NCI-H446 (cell line): ENCODE data around the gene CDC42EP3.

Experiments
- DNase-seq, 2 experiments: peaks; one replicate each; lab custom pipeline; 2025; lab: John Stamatoyannopoulos, UW

CDC42EP3 gene

GRCh38 chr2:37683921-37684780 lies 12.7 kb upstream of the CDC42EP3 start:
- no peak for DNase-seq

- no peak for DNase-seq
Measured at GRCh38 chr2:37683241-37683640, 11.8 kb upstream of the CDC42EP3 start.

GRCh38 chr2:37682473-37682872 lies 11.0 kb upstream of the CDC42EP3 start:
- DNase-seq: no peak

DNA sequence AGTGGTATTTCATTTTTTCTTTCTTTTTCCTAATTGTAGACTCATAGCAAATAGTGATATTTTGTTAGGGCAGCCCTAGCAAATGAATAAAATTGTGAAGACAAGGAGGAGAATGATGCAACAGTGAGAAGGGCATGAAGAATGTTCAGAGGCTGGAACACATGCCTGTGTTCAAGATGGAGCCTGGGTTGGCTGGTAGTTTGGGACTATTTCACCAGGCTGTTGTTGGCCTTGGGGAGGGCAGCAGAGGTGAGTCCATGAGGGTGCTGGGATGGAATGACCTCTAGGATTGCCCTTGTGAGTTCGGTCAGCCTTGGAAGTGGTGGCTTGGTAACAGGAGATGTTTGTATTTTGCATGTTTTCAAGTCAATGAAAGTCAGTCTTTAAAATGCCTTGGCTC lies 10.1 kb upstream of the CDC42EP3 start:
- DNase-seq: no peak

DNA sequence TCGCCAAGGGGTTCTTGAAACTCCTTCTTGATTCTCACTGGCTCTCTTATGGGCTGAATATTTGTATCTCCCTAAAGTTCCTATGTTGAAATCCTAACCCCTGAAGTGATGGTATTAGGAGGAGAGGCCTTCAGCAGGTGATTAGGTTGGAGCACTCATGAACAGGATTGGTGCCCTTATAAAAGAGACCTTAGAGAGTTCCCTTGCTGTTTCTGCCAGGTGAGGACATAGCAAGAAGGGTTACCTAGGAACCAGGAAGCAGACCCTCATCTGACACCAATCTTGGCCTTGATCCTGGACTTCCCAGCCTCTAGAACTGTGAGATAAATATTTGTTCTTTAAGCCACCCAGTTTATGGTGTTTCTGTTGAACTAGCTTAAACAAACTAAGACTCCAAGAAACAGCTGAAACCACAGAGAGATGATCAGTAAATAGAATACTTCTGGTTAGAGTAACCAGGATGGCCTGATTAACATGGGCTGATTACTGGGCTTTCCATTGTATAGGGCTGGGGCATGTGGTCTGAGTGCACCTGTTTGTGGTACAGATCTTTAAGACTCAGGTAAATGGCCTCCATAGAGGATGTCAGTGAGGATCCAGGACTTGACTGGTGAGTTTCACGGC lies 7.7 kb upstream of the CDC42EP3 start:
- no peak for DNase-seq

- DNase-seq: no peak
Measured at GRCh38 chr2:37676274-37676673, 4.8 kb upstream of the CDC42EP3 start.

GRCh38 chr2:37674946-37675345 lies 3.5 kb upstream of the CDC42EP3 start:
- DNase-seq: no peak

DNA sequence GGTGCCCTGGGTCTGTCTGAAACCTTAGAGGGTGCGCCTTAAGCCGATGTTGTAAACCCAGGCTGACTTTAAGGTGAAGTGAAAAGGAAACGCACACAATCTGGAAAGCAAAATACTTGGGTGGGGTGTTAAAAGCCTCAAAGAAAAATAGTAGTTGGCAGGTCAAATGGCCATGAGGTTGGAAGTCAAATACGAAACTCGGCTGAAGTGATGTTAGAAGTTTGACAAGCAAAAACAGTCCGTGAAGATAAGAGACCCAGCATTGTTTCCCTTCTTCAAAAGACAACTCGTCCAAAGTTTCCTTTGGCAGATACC lies 1.4 kb upstream of the CDC42EP3 start:
- DNase-seq: no peak

DNA sequence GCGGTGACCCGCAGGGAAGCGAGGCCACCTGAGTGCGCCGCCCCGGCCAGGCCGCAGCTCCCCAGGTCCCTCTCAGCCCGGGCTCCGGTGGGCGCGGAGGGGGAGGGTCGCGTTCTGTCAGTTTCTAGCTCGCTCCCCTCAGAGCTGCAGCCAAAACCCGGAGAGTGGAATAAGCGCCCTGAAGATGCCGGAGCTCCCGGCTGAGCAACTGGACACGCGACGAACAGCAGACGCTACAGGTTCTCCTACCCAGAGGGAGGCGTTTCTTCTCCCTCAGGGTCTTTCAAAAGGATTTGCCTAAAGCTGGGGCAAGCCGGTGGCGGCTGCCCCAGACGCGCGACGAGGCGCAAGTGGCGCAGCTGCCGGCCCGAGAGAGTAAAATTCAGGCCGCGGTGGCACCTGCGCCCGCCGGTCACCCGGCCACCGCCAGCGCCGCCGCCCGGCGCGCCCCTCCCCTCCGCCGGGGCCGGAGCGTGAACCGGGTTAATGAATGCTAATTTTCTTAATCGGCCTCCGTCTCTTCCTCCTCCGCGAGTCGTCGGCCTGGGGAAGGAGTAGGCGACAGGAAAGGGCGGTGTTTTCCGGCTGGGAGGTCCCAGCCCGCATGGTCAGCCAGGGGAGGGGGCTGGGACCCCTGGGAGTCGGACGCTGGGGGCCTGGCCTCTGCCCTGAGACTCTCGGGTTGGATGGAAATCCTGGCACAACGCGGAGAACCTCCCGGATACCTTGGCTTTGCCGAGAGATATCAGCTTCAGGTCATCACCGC lies 845 bp upstream of the CDC42EP3 start:
- peak; percentile 55 to 86 for DNase-seq

GRCh38 chr2:37671816-37672103 lies 318 bp upstream of the CDC42EP3 start:
- DNase-seq: peak in 1 of 2 experiments; percentile 68

DNA sequence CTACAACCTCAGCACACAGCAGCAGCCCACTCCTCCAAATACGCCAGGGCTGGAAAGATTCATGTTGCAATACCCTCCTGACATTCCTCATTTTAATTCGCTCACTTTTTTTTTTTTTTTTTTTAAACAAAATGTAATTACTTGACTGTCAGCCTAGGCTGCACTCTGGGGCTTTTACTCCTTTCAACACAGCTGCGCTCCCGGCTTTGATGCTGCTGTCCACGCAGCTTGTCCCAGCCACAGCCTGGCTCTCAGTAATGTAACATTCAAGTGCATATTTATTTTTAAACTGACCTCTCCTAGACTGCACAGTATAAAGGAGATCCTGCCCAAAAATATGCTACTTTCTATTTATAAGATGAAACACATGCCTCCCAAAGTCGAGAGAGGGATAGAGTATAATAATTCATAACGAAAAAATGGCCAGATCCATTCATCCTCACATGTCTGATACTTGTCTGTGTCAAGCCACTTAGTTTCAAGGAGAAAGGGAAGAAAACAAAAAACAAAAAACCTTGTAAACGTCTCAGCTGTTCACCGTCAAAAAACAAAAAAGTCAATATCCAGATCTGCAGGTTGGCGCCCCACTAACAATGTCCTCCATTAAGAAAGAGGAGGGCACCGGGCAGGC lies 949 bp downstream of the CDC42EP3 start:
- DNase-seq: no peak

GRCh38 chr2:37669446-37669845 lies 2.0 kb downstream of the CDC42EP3 start:
- no peak for DNase-seq

DNA sequence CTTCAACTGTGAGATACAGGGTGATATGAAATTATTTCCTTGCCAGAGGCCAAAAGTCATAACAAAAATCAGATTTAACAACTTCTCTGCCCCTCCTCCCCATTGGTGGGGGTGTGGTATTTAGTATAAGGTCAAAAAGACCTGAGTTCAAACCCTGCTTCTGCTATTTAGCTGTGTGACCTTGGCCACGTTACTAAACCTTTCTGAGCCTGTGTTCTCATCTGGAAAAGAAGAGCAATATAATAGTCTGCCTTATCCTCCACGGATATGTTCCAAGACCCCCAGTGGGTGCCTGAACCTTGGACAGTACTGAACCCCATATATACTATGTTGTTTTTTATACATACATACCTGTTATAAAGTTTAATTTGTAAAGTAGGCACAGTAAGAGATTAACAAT lies 3.7 kb downstream of the CDC42EP3 start:
- no peak for DNase-seq

DNA sequence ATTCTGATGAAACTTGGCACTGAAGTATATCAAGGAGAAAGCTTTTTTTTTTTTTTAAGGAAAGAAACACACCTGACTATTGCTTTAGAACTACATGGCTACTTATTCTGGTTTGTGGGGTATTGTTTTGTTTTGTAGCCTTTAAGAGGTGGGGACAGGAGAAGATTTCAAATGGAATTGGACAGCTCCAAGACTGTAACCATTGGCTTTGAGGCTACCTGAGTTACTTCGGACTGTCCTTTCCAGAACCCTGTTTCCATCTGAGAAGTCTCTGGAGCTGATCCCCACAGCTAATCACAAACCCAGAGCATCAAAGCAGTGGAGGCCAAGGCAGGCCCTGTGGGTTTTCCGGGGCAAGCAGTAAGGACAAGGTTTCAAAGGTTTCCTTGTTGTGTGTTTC lies 4.7 kb downstream of the CDC42EP3 start:
- no peak for DNase-seq

GRCh38 chr2:37665604-37666362 lies 5.7 kb downstream of the CDC42EP3 start:
- no peak for DNase-seq

DNA sequence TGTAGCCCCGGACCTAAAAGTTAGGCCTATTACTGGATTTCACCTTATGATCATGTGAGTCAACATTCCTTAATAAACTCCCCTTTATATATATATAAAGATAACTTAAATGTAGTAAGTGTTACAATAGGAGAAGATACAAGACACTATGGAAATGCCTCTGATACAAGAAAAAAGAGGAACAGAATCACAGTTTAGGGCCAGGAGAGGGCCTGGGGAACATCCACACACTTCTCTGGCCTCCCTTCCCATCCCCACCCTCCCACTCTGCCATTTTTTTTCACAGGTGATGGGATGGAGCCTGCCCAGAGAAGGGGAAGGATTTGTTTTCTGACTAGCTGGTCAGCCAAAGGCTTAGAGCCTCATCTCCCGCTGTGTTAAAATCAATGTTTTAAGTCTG lies 6.4 kb downstream of the CDC42EP3 start:
- no peak for DNase-seq

- DNase-seq: no peak
Measured at GRCh38 chr2:37664231-37664643, 7.2 kb downstream of the CDC42EP3 start.

DNA sequence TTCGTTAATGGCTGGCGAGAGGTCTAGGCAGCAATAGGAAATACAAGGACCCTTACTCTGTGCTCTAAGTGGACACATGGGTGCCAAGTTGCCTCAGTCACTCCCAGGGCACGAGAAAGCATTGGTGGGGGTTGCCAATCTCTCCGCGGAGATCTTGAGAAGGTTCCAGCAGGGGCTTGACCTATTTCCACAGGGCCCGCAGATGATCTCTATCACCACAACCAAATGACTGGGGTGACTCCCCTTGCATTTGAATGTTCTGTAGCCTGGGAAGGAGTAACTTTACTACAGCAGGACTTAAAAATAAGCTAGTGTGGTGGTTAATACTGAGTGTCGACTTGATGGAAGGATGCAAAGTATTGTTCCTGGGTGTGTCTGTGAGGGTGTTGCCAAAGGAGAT lies 8.1 kb downstream of the CDC42EP3 start:
- DNase-seq: no peak

GRCh38 chr2:37659723-37660122 lies 11.7 kb downstream of the CDC42EP3 start:
- no peak for DNase-seq

GRCh38 chr2:37658682-37659081 lies 12.8 kb downstream of the CDC42EP3 start:
- no peak for DNase-seq

GRCh38 chr2:37657471-37657870 lies 14.0 kb downstream of the CDC42EP3 start:
- no peak for DNase-seq
